CD4-positive, alpha-beta T cell (primary cell): ENCODE results near the gene PKNOX2. TPM values are rescaled to one million over a fixed set of nuclear protein-coding genes. Genes with fewer than 3 reads are reported as not detected.
A peak's percentile ranks its signal among the peaks of the same experiment; 100 is the strongest.

Experiments
- ATAC-seq: fragments of 200-7000 bp; cut with Tn5 transposase; one replicate; pipeline ENCODE4 v1.10.0; 2022; ENCODE audit warnings: mild to moderate bottlenecking; ENCODE audit not compliant: poor library complexity
- CTCF ChIA-PET: fragments of 350-600 bp; sonication (Branson Sonifier 250); formaldehyde crosslinking; loops from one replicate; lab custom pipeline; 2021; ENCODE audit warnings: antibody characterized with exemption, inconsistent platforms; lab: Charles Lee
- POLR2A ChIA-PET: fragments of 350-600 bp; sonication (Branson Sonifier 250); formaldehyde crosslinking; loops from one replicate; lab custom pipeline; 2021; ENCODE audit warnings: antibody characterized with exemption, inconsistent platforms; lab: Charles Lee
- DNase-seq, 14 experiments: peaks; one replicate each; pipeline ENCODE4 v3.0.0-alpha.2; 2013 to 2020; ENCODE audit warnings: mixed read lengths in 2 of 14
- H3K27ac ChIP-seq, 2 donors: one replicate each; pipeline versions ENCODE4 v1.5.1 to v1.7.0; 2013; ENCODE audit warnings: low read length in 2 of 2, low read depth in 1 of 2, mild to moderate bottlenecking in 1 of 2
- H3K27me3 ChIP-seq, 2 experiments: 1 replicate in 1 of 2; 2 replicates in 1 of 2; pipeline versions ENCODE4 v1.6.1 to v1.7.0; 2013; ENCODE audit warnings: low read length in 2 of 2, control low read depth in 1 of 2, mild to moderate bottlenecking in 1 of 2, moderate library complexity in 1 of 2; ENCODE audit not compliant: insufficient read depth in 2 of 2, control insufficient read depth in 1 of 2
- H3K36me3 ChIP-seq: one replicate; pipeline ENCODE4 v1.6.1; 2013; ENCODE audit warnings: low read length, control low read depth; ENCODE audit not compliant: insufficient read depth
- H3K4me1 ChIP-seq: one replicate; pipeline ENCODE4 v1.6.1; 2013; ENCODE audit warnings: low read length, control low read depth; ENCODE audit not compliant: insufficient read depth
- H3K4me3 ChIP-seq: one replicate; pipeline ENCODE4 v1.5.1; 2013; ENCODE audit warnings: mild to moderate bottlenecking, low read length, moderate library complexity
- H3K9me3 ChIP-seq, 2 experiments: 1 replicate in 1 of 2; 2 replicates in 1 of 2; pipeline versions ENCODE4 v1.6.1 to v1.7.0; 2013; ENCODE audit warnings: low read length in 2 of 2, mild to moderate bottlenecking in 2 of 2, control low read depth in 1 of 2, moderate library complexity in 1 of 2; ENCODE audit not compliant: control insufficient read depth in 1 of 2, insufficient read depth in 1 of 2
- H3K27ac Mint-ChIP-seq: one replicate; pipeline ENCODE4 v1.8.0; 2020; ENCODE audit warnings: mixed read lengths
- H3K27me3 Mint-ChIP-seq: one replicate; pipeline ENCODE4 v1.8.0; 2021; ENCODE audit warnings: mixed read lengths
- H3K36me3 Mint-ChIP-seq: one replicate; pipeline ENCODE4 v1.8.0; 2021; ENCODE audit warnings: low read depth, mixed read lengths
- H3K4me1 Mint-ChIP-seq: one replicate; pipeline ENCODE4 v1.8.0; 2021; ENCODE audit warnings: low read depth, mixed read lengths
- H3K4me3 Mint-ChIP-seq: one replicate; pipeline ENCODE4 v1.8.0; 2020; ENCODE audit warnings: mild to moderate bottlenecking, mixed read lengths
- H3K9me3 Mint-ChIP-seq: one replicate; pipeline ENCODE4 v1.8.0; 2020; ENCODE audit warnings: mixed read lengths
- CTCF ChIP-seq: fragments of 200-600 bp; IDR thresholded peaks from one replicate; pipeline ENCODE4 v1.8.0; 2022; ENCODE audit warnings: antibody characterized with exemption, mild to moderate bottlenecking
- intact Hi-C, 2 experiments: fragments of 100-400 bp; cut with DNase I in 1 of 2; cut with micrococcal nuclease in 1 of 2; formaldehyde crosslinking; loops; one replicate each; pipeline versions ENCODE4 v1.15.1 to v1.9.0; 2023 to 2025; cut with DNase I, micrococcal nuclease
- total RNA-seq, 174 experiments: library from RNA in 2 of 174; stranded (reverse) in 2 of 174; gene quantifications; one replicate each; pipeline ENCODE4 v1.2.3 and lab custom pipeline; 2021 to 2026

The PKNOX2 gene
- total RNA-seq, 2 experiments from 2014 or later: not detected

GRCh38 chr11:125426818-125427528, 262.4 kb downstream of the PKNOX2 start:
- CTCF ChIA-PET: no interaction called here
- no peak for ATAC-seq
- no peak for TF ChIP-seq CTCF
- Histone ChIP-seq H3K27me3 (peaks cover 0 to 17% of the 10 kb centered on the region in 2 experiments), H3K9me3 (no peaks in the 10 kb centered on the region), H3K4me1 (peaks cover 4% of the 10 kb centered on the region), H3K4me3 (no peak overlapping the region), H3K36me3 (no peaks in the 10 kb centered on the region), H3K27ac (no peak overlapping the region)
- POLR2A ChIA-PET: no interaction called here
- H3K4me3 Mint-ChIP-seq: no peak overlapping the region
- no peak overlapping the region for H3K27ac Mint-ChIP-seq
- intact Hi-C loops: no loop called here
- no peaks in the 10 kb centered on the region for H3K36me3 Mint-ChIP-seq
- DNase-seq: no peak
- H3K27me3 Mint-ChIP-seq: peaks cover 26% of the 10 kb centered on the region
- no peaks in the 10 kb centered on the region for H3K9me3 Mint-ChIP-seq
- H3K4me1 Mint-ChIP-seq: no peaks in the 10 kb centered on the region

- Mint-ChIP-seq H3K4me1 (no peaks in the 10 kb centered on the region), H3K36me3 (no peaks in the 10 kb centered on the region), H3K27ac (no peak overlapping the region), H3K27me3 (peaks cover 37% of the 10 kb centered on the region), H3K4me3 (no peak overlapping the region), H3K9me3 (no peaks in the 10 kb centered on the region)
- CTCF ChIA-PET: no interaction called here
- no peak for ATAC-seq
- Histone ChIP-seq H3K27me3 (peaks cover 0 to 17% of the 10 kb centered on the region in 2 experiments), H3K4me3 (no peak overlapping the region), H3K9me3 (no peaks in the 10 kb centered on the region), H3K36me3 (no peaks in the 10 kb centered on the region), H3K4me1 (peaks cover 4% of the 10 kb centered on the region), H3K27ac (no peak overlapping the region)
- POLR2A ChIA-PET: no interaction called here
- intact Hi-C loops: no loop called here
- TF ChIP-seq CTCF: no peak
- no peak for DNase-seq
These were observed 264.1 kb downstream of the PKNOX2 start for GRCh38 chr11:125428486-125429173.

- peak; percentile 18 for TF ChIP-seq CTCF
- Histone ChIP-seq H3K27ac (no peak overlapping the region), H3K4me1 (peaks cover 4% of the 10 kb centered on the region), H3K9me3 (no peaks in the 10 kb centered on the region), H3K36me3 (no peaks in the 10 kb centered on the region), H3K4me3 (no peak overlapping the region), H3K27me3 (peaks cover 0 to 17% of the 10 kb centered on the region in 2 experiments)
- no peak overlapping the region for H3K27ac Mint-ChIP-seq
- no peaks in the 10 kb centered on the region for H3K9me3 Mint-ChIP-seq
- H3K27me3 Mint-ChIP-seq: peaks cover 39% of the 10 kb centered on the region
- H3K36me3 Mint-ChIP-seq: no peaks in the 10 kb centered on the region
- intact Hi-C loops: no loop called here
- DNase-seq (peak in 12 of 14 experiments; percentile 7 to 57 (median 20)), ATAC-seq (no peak)
- ChIA-PET POLR2A (no interaction called here), CTCF (no interaction called here)
- H3K4me3 Mint-ChIP-seq: no peak overlapping the region
- H3K4me1 Mint-ChIP-seq: no peaks in the 10 kb centered on the region
These were observed 264.7 kb downstream of the PKNOX2 start for GRCh38 chr11:125429174-125429707.
